GM21390 (cell line): ENCODE data around the gene ZNF283.
"Not testable (repeated sequence)": the region's sequence is repeated elsewhere in the genome, so short reads cannot be mapped to it uniquely, and the experiment has no call there.

Experiments
- ATAC-seq: cut with Tn5 transposase; IDR thresholded peaks from one replicate; pipeline ENCODE4 v1.9.1; 2021; ENCODE audit not compliant: unreplicated experiment

ZNF283 gene

GRCh38 chr19:43847884-43848283 lies 20.8 kb downstream of the ZNF283 start:
- no peak for ATAC-seq

GRCh38 chr19:43848821-43849220 lies 21.7 kb downstream of the ZNF283 start:
- no peak for ATAC-seq

- no peak for ATAC-seq
Observed at GRCh38 chr19:43858174-43858573, 31.1 kb downstream of the ZNF283 start.

- ATAC-seq = not testable (repeated sequence)
Observed at GRCh38 chr19:43866923-43867322, 39.8 kb downstream of the ZNF283 start.

- no peak for ATAC-seq
Observed at GRCh38 chr19:43872547-43873336, 45.6 kb downstream of the ZNF283 start.

GRCh38 chr19:43880483-43880882 lies 53.4 kb downstream of the ZNF283 start:
- no peak for ATAC-seq

GRCh38 chr19:43883864-43884263 lies 56.7 kb downstream of the ZNF283 start, which contains the start of gene ZNF404:
Gene ZNF404 (minus strand): TSS chr19:43883964.
- ATAC-seq = no peak

- ATAC-seq = no peak
Observed at GRCh38 chr19:43895727-43896308, 68.7 kb downstream of the ZNF283 start.
